SK-N-SH (cell line): ENCODE data around the gene DNAJB9. TPM values are rescaled to one million over a fixed set of nuclear protein-coding genes. Genes with fewer than 3 reads are reported as not detected.

ENCODE experiments used
- CTCF ChIA-PET: fragments of 300-600, 350-600 bp; formaldehyde crosslinking; extraction: SDS; loops from one replicate; lab custom pipeline; 2021; lab: Yijun Ruan, JAX
- POLR2A ChIA-PET: fragments of 350-600 bp; sonication (Branson Sonifier 250); formaldehyde crosslinking; extraction: SDS; loops from one replicate; lab custom pipeline; 2020; ENCODE audit warnings: antibody characterized with exemption, inconsistent platforms; lab: Yijun Ruan, JAX
- DNase-seq: peaks from one replicate; pipeline ENCODE4 v3.0.0; 2012
- H2AFZ ChIP-seq: fragments of 200-600 bp; sonication (generic); 2 replicates; pipeline ENCODE4 v1.8.1; 2016; ENCODE audit warnings: antibody characterized with exemption, mild to moderate bottlenecking, low read depth
- H3F3A ChIP-seq: fragments of 200-600 bp; sonication (generic); replicated peaks from 2 replicates; pipeline ENCODE3; 2016; ENCODE audit warnings: antibody characterized with exemption, mild to moderate bottlenecking; ENCODE audit not compliant: insufficient read depth
- H3K27ac ChIP-seq, 2 experiments: fragments of 200-500 bp in 1 of 2; fragments of 200-600 bp in 1 of 2; sonication (Bioruptor generic) in 1 of 2; sonication (generic), shearing (Covaris generic) in 1 of 2; 2 replicates each; pipeline versions ENCODE4 v1.5.1 to v1.6.1; 2014 to 2016; ENCODE audit warnings: low read depth in 2 of 2, inconsistent platforms in 1 of 2, low read length in 1 of 2, mild to moderate bottlenecking in 1 of 2, mixed read lengths in 1 of 2
- H3K27me3 ChIP-seq: fragments of 200-600 bp; sonication (generic), shearing (Covaris generic); 2 replicates; pipeline ENCODE4 v1.6.1; 2016; ENCODE audit warnings: mixed run types; ENCODE audit not compliant: insufficient read depth
- H3K36me3 ChIP-seq, 2 experiments: fragments of 200-500 bp in 1 of 2; fragments of 200-600 bp in 1 of 2; sonication (Bioruptor generic) in 1 of 2; sonication (generic) in 1 of 2; replicated peaks in 1 of 2; 2 replicates each; pipeline versions ENCODE3 to v1.5.1; 2014 to 2016; ENCODE audit warnings: low read length in 1 of 2, mild to moderate bottlenecking in 1 of 2; ENCODE audit not compliant: insufficient read depth in 2 of 2, control insufficient read depth in 1 of 2
- H3K4me1 ChIP-seq, 2 experiments: fragments of 200-500 bp in 1 of 2; fragments of 200-600 bp in 1 of 2; sonication (Bioruptor generic) in 1 of 2; sonication (generic), shearing (Covaris generic) in 1 of 2; 2 replicates each; pipeline versions ENCODE4 v1.5.1 to v1.6.1; 2014 to 2016; ENCODE audit warnings: low read depth in 1 of 2, low read length in 1 of 2, mixed run types in 1 of 2; ENCODE audit not compliant: insufficient read depth in 2 of 2, control insufficient read depth in 1 of 2
- H3K4me2 ChIP-seq: fragments of 200-600 bp; sonication (generic), shearing (Covaris generic); 2 replicates; pipeline ENCODE4 v1.6.1; 2017; ENCODE audit warnings: mixed run types
- H3K4me3 ChIP-seq, 2 experiments: fragments of 200-500 bp in 1 of 2; fragments of 200-600 bp in 1 of 2; sonication (Bioruptor generic) in 1 of 2; sonication (generic), shearing (Covaris generic) in 1 of 2; 2 replicates each; pipeline versions ENCODE4 v1.5.1 to v1.8.1; 2014 to 2016; ENCODE audit warnings: low read depth in 2 of 2, inconsistent platforms in 1 of 2, low read length in 1 of 2, mild to moderate bottlenecking in 1 of 2, mixed read lengths in 1 of 2, moderate library complexity in 1 of 2
- H3K79me2 ChIP-seq: fragments of 200-600 bp; sonication (generic); 2 replicates; pipeline ENCODE4 v1.8.1; 2017; ENCODE audit warnings: mild to moderate bottlenecking; ENCODE audit not compliant: insufficient read depth
- H3K9ac ChIP-seq: fragments of 200-600 bp; sonication (generic); 2 replicates; pipeline ENCODE4 v1.6.1; 2017; ENCODE audit warnings: mixed run types
- H3K9me2 ChIP-seq: fragments of 200-600 bp; sonication (generic); 2 replicates; pipeline ENCODE4 v1.6.1; 2017; ENCODE audit warnings: mixed run types
- H3K9me3 ChIP-seq: fragments of 200-600 bp; sonication (generic); 2 replicates; pipeline ENCODE4 v1.6.1; 2017; ENCODE audit warnings: mixed run types, mild to moderate bottlenecking, moderate library complexity
- H4K20me1 ChIP-seq: fragments of 200-600 bp; sonication (generic); 2 replicates; pipeline ENCODE4 v1.6.1; 2017; ENCODE audit warnings: mild to moderate bottlenecking, mixed run types; ENCODE audit not compliant: insufficient read depth
- ELF1 ChIP-seq: IDR thresholded peaks from 2 replicates; pipeline ENCODE4 v1.4.0; 2012
- EZH2phosphoT487 ChIP-seq: fragments of 200-600 bp; sonication (generic); IDR thresholded peaks from 2 replicates; pipeline ENCODE4 v1.6.1; 2017; ENCODE audit warnings: low read depth, mixed run types, mild to moderate bottlenecking, antibody characterized with exemption, moderate library complexity, borderline replicate concordance
- FOSL2 ChIP-seq: IDR thresholded peaks from 2 replicates; pipeline ENCODE4 v1.4.0; 2012; ENCODE audit warnings: low read depth, mild to moderate bottlenecking, moderate library complexity, borderline replicate concordance
- FOXJ3 ChIP-seq: sonication (generic); formaldehyde crosslinking; IDR thresholded peaks from 2 replicates; pipeline ENCODE4 v1.5.1; 2020; ENCODE audit warnings: mild to moderate bottlenecking, missing genetic modification reagents
- GABPA ChIP-seq: IDR thresholded peaks from 2 replicates; pipeline ENCODE4 v1.4.0; 2012; ENCODE audit warnings: low read depth, mild to moderate bottlenecking
- JUND ChIP-seq: IDR thresholded peaks from 2 replicates; pipeline ENCODE4 v1.4.0; 2012
- MAX ChIP-seq: IDR thresholded peaks from 2 replicates; pipeline ENCODE4 v1.4.0; 2012; ENCODE audit warnings: low read depth
- MEF2A ChIP-seq: IDR thresholded peaks from 2 replicates; pipeline ENCODE4 v1.4.0; 2012; ENCODE audit warnings: low read depth, borderline replicate concordance
- NFIC ChIP-seq: IDR thresholded peaks from 2 replicates; pipeline ENCODE4 v1.4.0; 2012; ENCODE audit warnings: borderline replicate concordance
- NRF1 ChIP-seq: IDR thresholded peaks from 2 replicates; pipeline ENCODE4 v1.6.1; 2012; ENCODE audit warnings: low read depth, mild to moderate bottlenecking, low read length
- REST ChIP-seq: IDR thresholded peaks from 2 replicates; pipeline ENCODE4 v1.6.1; 2012; ENCODE audit warnings: mild to moderate bottlenecking, low read depth, low read length, moderate library complexity
- RFX5 ChIP-seq: IDR thresholded peaks from 2 replicates; pipeline ENCODE4 v1.6.1; 2012; ENCODE audit warnings: mild to moderate bottlenecking, improper control_type of control experiment, low read length
- RXRA ChIP-seq: IDR thresholded peaks from 2 replicates; pipeline ENCODE4 v1.4.0; 2012; ENCODE audit warnings: low read depth, mild to moderate bottlenecking, borderline replicate concordance
- TAF1 ChIP-seq: IDR thresholded peaks from 2 replicates; pipeline ENCODE4 v1.6.1; 2012; ENCODE audit warnings: low read depth, mild to moderate bottlenecking, low read length, moderate library complexity, borderline replicate concordance
- TCF12 ChIP-seq: IDR thresholded peaks from 2 replicates; pipeline ENCODE4 v1.4.0; 2012
- TEAD4 ChIP-seq: IDR thresholded peaks from 2 replicates; pipeline ENCODE4 v1.4.0; 2012; ENCODE audit warnings: mild to moderate bottlenecking, borderline replicate concordance; ENCODE audit not compliant: insufficient read depth
- ZBTB33 ChIP-seq: IDR thresholded peaks from 2 replicates; pipeline ENCODE4 v1.4.0; 2012; ENCODE audit warnings: low read depth, borderline replicate concordance
- WGBS: methylation state at CpG from one replicate; pipeline ENCODE4 v1.1.6; 2017; ENCODE audit warnings: low lambda C conversion rate; 5-methylcytosine and 5-hydroxymethylcytosine counted together
- polyA plus RNA-seq, 3 experiments: library from polyadenylated mRNA; depleted of rRNA; stranded (reverse); fragments of >200 nt; gene quantifications; 2 replicates each; pipeline ENCODE4 v1.2.3, GENCODE V29; 2012

The DNAJB9 gene
- polyA plus RNA-seq, 1 of the 3 experiments (the other 2 are of a cell fraction): 6.6 TPM

GRCh38 chr7:108589874-108590273 lies 20.2 kb downstream of the DNAJB9 start:
- ChIA-PET POLR2A (no interaction called here), CTCF (interaction anchor here (0.9 kb wide), 1 partner anchor 27 kb away, joined by 3 read pairs; no protein-coding TSS in a partner anchor)
- Histone ChIP-seq H4K20me1 (no peaks in the 10 kb centered on the region), H3K9me2 (no peaks in the 10 kb centered on the region), H2AFZ (no peak overlapping the region), H3K27ac (no peak overlapping the region), H3K9ac (no peak overlapping the region), H3K9me3 (no peaks in the 10 kb centered on the region), H3K4me2 (no peak overlapping the region), H3K4me1 (peaks cover 0 to 6% of the 10 kb centered on the region in 2 experiments; a peak in 2 of 4 replicates), H3K36me3 (no peaks in the 10 kb centered on the region), H3K27me3 (no peaks in the 10 kb centered on the region), H3F3A (no peaks in the 10 kb centered on the region), H3K79me2 (no peaks in the 10 kb centered on the region), H3K4me3 (no peak overlapping the region)
- 33% methylated on average over 1 of the region's 1 CpG for WGBS
- DNase-seq: no peak
- no peak for TF ChIP-seq ELF1
- no peak for TF ChIP-seq RXRA
- no peak for TF ChIP-seq NRF1
- TF ChIP-seq REST: no peak
- no peak for TF ChIP-seq GABPA
- no peak for TF ChIP-seq NFIC
- no peak for TF ChIP-seq FOSL2
- no peak for TF ChIP-seq JUND
- TF ChIP-seq TEAD4: no peak
- no peak for TF ChIP-seq RFX5
- no peak for TF ChIP-seq EZH2phosphoT487
- TF ChIP-seq MAX: no peak
- TF ChIP-seq FOXJ3 (CRISPR knock-in tag): no peak
- TF ChIP-seq TAF1: no peak
- no peak for TF ChIP-seq MEF2A
- TF ChIP-seq ZBTB33: no peak
- no peak for TF ChIP-seq TCF12
